ENCODE data around the gene AZU1.

The AZU1 gene

DNA sequence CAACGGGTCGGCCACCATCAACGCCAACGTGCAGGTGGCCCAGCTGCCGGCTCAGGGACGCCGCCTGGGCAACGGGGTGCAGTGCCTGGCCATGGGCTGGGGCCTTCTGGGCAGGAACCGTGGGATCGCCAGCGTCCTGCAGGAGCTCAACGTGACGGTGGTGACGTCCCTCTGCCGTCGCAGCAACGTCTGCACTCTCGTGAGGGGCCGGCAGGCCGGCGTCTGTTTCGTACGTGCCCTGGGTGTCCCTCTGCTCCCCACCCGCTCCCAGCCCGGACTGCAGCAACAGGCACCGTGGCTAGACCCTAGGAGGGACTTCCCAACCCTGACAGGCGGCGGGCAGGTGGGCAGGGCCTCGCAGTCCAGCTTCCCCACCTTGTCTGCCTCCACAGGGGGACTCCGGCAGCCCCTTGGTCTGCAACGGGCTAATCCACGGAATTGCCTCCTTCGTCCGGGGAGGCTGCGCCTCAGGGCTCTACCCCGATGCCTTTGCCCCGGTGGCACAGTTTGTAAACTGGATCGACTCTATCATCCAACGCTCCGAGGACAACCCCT lies 28.0 kb downstream of the AZU1 start:
- DNase-seq, result no peak

DNA sequence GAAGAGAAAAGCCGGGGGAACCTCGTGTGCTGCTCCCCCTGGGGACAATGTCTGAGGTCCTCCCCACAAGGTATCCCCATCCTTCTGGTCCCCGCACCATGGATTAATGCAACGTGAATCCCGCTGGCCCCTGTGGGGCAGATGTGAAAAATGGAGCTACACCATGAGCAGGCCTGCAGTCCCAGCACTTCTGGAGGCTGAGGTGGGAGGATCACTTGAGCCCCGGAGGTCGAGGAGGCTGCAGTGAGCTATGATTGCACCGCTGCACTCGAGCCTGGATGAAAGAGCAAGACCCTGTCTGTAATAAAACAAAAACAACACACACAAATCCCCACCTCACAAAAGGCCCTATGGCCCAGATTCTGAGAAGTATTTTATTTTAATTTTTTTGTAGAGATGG lies 30.6 kb downstream of the AZU1 start:
- no peak for DNase-seq

DNA sequence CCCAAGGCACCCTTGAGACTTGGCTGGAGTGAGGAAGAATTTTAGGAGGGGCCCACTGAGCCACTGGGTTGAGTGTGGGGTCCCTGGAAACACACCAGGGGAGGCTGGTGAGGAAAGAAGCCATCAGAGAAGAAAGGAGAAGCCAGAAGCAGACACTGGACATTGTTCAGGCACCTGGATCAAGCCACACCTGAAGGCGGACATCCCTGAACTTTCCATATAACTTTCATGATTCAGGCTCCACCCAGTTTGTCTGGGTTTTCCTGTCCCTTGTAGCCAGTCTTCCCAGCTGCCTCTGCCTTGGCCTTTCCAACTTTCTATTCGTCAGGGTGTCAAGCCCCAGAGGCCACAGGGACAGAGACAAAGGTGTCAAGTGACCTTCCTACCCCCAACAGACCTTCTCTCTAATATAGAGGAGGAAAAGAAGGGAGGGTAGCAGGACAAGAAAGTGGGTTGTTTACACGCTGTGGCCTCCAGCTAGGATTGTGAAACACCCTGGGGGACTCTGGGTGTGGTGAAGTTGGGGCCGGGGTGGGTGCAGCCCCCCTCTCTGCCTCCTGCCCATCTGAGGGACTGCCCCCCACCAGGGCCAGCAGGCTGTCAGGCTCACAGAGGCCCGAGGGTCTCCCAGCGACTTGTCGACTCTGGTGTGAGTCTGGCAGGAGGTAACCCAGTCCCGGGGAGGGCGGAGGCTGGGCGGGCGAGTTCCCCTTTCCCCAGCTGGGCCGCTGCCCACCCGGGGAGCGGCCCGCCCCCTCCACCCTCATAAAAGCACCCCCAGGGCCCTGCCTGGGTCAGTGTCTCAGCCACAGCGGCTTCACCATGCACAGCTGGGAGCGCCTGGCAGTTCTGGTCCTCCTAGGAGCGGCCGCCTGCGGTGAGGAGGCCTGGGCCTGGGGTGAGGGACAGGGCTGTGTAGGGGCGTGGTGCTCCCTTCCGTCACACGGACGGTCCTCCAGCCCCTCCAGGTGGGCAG lies 31.5 kb downstream of the AZU1 start, which contains the start of gene CFD:
CFD (plus strand) TSS at position 797 of the 976 bp plus-strand sequence; CDS start at position 823, 26 bp downstream.
- DNase-seq, result no peak

DNA sequence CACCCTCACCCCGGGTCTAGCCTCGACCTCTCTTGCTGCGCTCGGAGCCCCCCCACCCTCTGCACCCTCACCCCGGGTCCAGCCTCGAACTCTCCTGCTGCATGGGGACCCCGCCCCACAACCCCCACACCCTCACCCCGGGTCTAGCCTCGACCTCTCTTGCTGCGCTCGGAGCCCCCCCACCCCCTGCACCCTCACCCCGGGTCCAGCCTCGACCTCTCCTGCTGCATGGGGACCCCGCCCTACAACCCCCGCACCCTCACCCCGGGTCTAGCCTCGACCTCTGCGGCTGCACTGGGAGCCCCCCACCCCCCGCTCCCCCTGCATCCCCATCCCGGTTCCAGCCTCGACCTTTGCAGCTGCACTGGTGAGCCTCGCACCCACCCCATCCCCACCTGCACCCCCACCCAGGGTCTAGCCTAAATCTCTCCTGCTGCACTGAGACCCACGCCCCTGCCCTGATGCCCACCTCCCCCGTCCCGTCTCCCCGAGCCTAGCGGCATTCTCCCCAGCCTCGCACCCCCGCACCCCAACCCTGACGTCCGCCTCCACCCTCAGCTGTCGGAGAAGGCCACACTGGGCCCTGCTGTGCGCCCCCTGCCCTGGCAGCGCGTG lies 33.6 kb downstream of the AZU1 start:
- no peak for DNase-seq

DNA sequence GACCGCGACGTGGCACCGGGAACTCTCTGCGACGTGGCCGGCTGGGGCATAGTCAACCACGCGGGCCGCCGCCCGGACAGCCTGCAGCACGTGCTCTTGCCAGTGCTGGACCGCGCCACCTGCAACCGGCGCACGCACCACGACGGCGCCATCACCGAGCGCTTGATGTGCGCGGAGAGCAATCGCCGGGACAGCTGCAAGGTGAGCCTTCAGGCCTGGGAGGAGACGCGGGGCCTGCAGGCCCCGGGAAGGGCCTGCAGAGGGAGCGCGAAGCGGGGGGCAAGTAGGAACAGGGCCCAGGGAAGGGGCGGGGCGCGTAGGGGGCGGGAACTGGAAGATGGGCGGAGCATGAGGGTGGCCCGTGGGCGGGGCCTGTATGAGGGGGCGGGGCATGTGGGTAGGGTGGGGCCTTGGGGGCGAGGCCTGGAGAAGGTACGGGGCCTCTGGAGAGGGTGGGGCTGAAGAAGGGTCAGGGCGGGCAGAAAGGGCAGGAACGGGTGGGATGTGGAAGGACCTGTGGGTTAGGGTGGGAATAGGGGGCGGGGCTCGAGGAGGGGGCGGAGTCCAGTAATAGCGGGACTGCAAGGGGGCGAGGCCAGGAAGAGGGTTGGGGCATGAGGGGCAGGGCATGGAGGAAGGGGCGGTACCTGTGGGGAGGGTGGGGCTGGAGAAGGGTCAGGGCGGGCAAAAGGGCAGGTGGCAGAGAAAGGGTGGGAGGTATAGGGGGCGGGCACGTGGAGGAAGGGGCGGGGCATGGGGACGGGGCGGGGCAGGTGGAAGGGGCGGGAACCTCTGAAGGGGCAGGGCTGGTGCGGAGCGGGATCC lies 34.3 kb downstream of the AZU1 start:
- DNase-seq, result peak; percentile 72

DNA sequence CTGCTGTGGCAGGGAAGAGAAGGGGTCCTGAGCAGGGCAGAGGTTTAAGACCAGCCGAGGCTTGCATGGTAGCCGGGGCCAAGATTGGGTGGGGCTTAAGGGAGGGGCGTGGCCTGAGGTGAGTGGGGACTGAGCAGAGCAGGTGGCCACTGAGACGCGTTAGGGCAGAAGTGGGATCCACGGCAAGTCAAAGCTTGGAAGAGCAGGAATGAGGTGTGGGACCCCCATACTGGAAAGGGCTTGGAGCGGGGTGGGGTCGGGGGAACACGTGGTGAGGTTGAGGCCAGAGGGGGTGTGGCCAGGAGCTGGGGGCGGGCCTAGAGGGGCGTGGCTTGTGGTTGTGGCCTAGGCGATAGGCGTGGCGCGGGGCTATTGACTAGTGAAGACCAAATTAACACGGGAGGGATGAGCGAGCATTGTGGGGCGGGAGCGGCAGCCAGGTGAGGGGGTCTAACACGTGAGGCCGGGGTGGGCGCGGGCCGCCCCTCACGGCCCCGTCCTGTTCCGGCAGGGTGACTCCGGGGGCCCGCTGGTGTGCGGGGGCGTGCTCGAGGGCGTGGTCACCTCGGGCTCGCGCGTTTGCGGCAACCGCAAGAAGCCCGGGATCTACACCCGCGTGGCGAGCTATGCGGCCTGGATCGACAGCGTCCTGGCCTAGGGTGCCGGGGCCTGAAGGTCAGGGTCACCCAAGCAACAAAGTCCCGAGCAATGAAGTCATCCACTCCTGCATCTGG lies 35.1 kb downstream of the AZU1 start:
- DNase-seq, result peak; percentile 71

DNA sequence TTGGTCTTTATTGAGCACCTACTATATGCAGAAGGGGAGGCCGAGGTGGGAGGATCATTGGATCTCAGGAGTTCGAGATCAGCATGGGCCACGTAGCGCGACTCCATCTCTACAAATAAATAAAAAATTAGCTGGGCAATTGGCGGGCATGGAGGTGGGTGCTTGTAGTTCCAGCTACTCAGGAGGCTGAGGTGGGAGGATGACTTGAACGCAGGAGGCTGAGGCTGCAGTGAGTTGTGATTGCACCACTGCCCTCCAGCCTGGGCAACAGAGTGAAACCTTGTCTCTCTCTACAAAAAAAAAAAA lies 35.6 kb downstream of the AZU1 start:
- DNase-seq, result no peak

DNA sequence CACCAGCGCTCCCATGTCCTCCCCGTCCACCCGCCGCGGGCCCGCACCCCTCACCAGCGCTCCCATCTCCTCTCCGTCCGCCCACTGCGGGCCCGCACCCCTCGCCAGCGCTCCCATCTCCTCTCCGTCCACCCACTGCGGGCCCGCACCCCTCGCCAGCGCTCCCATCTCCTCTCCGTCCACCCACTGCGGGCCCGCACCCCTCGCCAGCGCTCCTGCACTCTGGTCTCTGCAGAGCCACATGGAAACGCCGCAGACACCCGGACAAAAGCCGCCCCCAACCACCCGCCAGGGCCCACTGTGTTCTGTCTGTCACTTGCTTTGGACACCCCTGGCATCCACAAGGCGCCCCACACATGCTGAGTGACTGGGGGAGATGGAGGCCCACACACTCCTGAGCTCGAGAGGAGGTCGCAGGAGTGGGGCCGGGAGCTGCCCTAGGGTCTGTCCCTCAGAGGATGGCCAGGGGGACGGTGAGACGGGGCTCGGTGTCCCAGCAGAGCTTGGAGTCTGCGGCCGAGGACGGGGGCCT lies 39.2 kb downstream of the AZU1 start:
- no peak for DNase-seq

DNA sequence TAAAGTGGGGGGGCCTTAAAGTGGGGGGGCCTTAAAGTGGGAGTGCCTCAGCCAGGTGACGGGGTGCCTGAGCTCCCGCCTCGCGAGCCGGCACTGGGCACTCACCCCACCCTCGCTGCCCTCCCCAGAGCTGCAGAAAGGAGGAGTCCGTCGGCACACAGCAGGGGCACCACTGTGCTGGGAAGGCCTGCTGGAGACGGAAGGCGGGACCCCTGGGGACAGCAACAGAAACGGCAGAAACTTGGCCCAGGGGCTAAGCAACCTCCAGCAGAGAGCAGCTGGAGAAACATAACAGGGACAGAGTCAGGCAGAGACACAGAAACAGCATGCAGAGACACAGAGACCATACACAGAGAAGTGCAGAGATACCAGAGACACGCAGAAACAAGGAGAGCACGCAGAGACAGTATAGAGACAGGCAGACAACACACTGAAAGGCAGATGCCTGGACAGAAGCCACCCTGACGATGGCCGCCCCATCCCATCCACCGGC lies 39.7 kb downstream of the AZU1 start:
- no peak for DNase-seq

DNA sequence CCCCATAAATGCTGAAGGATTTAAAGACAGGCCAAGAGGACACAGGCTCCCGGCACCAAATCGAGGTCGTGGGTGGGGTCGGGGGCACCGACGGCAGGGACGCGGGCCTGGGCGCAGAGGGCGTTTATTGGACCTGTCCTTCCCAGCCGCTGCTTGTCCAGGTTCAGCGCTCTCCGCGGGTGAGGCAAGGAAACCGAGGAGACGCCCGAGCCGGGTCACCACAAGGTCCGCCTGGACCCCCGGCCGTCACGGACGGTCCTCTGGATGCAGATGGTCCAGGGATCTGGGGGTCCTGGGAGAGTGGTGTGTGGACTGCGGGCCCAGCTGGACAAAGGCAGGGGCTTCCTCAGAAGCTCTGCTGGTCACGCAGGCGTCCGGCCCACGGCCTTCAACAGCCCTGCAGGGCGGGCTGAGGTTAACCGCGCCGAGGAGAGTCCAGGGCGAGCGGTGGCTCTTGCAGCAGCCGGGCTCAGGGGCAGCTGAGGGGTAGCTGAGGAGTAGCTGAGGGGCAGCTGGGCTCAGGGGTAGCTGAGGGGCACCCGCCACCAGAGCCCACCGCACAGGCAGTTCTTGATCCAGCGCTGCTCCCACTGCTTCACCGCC lies 40.3 kb downstream of the AZU1 start:
- DNase-seq, result no peak

DNA sequence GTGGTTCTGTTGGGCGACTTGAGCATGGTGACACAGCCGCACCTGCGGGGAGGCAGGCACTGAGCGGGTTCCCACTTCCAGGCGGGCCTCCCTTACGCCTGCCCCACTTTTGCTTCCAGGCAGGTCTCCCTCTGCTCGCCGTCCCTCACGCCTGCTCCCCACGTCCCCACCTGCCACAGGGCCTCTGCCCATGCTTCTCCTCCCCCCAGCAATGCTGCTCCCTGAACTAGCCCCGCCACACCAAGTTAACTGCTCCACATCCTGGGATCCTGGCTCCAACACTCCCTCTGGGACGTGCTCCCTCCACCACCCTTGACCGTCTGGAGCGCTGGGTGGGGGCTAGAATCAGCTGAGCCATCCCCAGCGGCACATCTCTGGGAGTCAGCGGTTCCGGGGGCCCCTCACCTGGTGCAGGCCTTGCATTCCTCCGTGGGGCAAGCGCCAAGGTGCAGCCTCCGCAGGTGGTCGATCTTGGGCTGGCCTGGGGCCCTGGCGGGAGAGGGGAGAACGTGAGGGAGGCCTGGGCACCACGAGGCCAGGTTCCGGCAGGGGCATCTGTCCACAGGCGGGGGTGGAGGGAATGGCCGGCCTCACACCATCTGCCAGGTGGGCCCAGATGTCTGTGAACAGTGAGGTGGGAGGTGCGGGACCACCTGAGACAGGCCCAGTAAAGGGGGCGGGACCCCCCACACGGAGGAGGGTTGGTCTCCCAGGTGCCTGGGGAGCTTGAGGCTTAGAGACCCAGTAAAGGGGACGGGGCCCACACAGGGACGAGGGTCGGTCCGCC lies 41.0 kb downstream of the AZU1 start:
- no peak for DNase-seq

DNA sequence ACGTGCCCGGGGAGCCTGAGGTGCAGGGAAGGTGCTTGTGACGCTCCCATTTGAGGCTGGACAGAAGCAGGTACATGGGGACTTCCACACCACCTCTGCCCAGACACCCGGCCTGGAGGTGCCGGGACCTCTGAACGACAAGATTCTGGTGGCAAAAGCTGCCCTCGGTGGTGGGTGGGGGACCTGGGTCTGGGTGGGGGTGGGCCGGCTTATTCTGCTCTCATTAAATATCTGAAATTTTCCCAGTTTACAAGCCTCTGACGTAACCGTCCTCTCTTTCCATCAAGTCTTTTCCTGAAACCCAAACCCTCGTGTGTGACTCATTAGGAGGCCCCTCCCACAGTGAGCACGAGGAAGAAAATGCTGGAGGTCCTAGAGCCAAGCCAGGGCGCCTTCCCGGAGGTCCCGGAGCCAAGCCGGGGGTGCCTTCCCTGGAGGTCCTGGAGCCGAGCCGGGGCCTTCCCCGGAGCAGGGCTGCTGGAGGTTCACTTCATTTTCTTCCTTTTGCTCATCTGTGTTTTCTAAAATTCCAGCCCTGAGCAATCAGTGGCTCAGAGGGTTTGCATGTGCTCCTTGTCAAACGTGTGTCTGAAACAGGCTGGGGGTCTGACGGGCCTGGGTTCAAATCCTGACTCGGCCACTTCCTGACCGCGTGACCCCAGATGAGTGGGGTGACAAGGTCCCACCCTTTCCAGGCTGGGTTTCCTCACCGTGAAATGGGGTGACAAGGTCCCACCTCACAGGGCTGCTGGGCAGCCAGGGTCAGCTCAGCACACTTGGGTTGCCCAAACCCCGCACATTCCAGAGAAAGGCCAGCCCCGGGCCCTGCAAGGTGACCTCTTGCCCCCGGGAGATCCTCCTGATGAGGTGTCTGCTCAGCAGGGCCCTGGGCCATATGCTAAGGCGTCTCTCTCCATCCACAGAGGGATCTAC lies 41.9 kb downstream of the AZU1 start:
- DNase-seq, result no peak

DNA sequence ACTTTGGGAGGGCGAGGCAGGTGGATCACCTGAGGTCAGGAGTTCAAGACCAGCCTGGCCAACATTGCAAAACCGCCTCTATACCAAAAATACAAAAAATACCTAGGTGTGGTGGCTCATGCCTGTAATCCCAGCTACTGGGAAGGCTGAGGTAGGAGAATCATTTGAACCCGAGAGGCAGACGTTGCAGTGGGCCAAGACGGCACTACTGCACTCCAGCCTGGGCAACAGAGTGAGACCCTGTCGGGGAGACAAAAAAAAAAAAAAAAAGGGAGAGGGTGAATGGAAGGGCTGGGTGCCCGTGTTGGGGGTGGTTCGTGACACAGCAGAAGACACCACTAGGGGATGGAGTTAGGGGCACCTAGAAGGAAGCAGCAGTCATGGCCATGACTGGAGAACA lies 42.7 kb downstream of the AZU1 start:
- no peak for DNase-seq

DNA sequence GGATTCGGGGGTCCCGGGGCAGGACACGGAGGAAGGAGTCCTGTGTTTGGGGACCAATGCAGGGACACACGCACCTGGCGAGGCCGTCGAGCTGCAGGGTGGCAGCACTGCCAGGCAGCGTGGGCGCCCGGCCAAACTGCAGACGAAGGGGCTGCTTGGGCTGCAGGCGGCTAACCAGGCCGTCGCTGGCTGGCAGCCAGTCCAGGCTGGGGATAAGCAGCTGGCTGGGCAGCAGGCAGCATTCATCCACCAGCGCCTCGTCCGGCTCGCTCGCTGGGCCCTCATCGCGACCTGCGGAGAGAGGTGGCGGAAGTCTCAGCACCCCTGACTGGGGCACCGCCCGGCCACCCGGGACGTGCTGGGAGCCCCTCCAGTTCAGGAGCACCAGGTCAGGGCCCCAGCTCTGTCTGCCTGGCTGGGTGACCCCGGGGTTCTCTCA lies 43.3 kb downstream of the AZU1 start:
- DNase-seq, result no peak

DNA sequence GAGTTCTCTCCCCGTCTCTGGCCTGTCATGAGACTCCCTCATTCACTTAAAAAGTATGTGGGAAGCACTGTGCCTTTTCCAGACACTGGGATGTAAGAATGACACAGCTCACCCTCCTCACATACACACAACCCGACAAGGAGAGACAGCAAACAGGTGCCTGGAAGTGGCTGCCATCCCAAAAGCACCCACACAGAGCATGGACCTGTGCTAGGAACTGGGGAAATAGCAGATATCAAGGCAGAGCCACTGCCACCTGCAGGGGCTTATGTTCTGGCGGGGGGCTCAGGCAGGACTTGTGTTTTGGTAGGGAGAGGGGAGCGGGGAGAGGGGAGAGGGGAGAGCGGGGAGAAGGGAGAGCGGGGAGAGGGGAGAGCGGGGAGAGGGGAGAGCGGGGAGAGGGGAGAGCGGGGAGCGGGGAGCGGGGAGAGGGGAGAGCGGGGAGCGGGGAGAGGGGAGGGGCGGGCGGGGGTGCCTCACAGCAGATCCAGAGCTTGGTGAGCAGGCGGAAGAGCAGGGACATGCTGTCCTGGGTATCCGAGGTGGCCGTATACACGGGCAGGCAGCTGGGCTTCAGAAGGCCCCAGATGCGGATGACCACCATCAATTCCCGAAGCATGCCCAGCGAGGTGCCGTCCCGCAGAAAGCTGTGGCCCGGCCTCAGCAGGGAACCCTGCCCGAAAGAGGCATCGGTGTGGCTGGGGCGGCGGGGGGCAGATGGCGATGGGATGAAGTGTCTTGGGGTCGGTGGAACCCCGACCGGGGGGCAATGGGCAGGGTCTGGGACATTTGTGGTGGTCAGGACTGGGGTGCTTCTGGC lies 44.0 kb downstream of the AZU1 start:
- DNase-seq, result no peak

DNA sequence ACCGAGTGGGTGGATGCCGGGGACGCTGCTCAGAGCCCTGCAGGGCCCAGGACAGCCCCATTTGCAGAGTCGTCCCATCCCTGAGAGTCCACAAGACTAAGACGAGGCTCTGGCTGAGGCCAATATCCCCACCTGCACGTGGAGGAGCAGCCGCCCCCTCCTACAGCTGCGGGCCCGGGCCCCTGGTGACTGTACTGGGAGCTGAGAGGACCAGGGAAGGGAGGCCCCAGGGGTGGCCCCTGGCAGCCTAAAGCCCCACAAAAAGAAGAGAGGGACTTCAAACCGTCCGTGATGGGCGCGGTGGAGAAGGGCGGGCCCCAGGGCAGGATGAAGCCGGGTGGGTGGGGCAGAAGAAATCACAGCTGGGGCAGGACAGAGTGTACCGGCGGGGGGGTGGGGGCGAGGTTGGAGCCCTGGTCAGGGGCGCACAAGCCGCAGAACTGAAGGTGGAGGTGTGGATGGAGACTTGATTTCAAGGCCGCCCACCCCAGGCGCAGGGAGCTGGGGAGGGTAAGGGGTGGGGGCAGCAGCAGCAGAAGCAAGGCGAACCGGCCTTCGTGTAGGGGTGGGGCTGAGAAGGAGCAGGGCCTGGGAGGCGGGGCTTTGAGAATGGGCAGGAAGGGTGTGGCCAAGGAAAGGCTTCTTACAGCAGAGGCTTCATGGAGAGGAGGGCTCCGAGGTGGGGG lies 44.8 kb downstream of the AZU1 start:
- DNase-seq, result peak; percentile 89

DNA sequence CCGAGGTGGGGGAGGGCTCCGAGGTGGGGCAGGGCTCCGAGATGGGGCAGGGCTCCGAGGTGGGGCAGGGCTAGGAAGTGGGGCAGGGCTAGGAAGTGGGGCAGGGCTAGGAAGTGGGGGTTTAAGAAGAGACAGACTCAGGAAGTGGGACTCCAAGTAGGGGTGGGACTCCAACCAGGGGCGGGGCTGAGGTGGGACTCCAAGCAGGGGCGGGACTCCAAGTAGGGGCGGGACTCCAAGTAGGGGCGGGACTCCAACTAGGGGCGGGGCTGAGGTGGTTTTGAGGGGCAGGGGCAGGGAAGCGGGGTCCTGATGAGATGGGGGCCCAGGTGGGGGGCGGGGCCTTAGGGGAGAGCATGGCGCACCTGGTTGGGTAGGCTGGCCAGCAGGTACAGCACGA lies 45.4 kb downstream of the AZU1 start:
- DNase-seq, result peak; percentile 88

DNA sequence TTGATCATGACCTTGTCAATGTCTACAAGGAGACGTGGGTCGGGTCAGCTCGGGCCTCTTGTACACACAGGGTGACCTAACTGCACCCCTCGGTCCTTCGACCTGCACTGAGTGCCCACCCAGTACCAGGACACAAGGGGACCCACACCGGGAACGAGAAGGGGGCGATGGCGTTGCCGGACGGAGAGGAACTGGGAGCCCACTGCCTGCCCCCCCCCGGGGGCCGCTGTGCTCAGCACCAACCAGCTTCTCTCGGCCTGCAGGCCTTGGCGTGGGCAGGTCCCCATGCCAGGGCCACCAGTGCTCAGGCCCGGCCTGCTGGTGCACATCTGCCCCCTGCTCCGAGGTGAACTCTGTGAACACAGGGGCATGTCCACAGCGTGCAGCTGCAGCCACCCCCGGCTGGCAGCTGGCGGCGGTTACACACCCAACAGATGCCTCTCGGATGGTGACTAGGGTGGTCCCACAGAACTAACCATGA lies 46.0 kb downstream of the AZU1 start:
- DNase-seq, result no peak

Data from activated CD4-positive, alpha-beta T cell treated with anti-CD3 and anti-CD28 coated beads, Interleukin-10, Interleukin-2, amounts not matched to agents 100 ng/mL and 50 ng/mL, durations not matched to agents 16 hours and 8 hours (primary cell).